NCI-H2196 (cell line): ENCODE data around the gene SLC16A12.

Experiments
- DNase-seq: peaks from one replicate; lab custom pipeline; 2025; ENCODE audit not compliant: unreplicated experiment; lab: John Stamatoyannopoulos, UW

The SLC16A12 gene

DNA sequence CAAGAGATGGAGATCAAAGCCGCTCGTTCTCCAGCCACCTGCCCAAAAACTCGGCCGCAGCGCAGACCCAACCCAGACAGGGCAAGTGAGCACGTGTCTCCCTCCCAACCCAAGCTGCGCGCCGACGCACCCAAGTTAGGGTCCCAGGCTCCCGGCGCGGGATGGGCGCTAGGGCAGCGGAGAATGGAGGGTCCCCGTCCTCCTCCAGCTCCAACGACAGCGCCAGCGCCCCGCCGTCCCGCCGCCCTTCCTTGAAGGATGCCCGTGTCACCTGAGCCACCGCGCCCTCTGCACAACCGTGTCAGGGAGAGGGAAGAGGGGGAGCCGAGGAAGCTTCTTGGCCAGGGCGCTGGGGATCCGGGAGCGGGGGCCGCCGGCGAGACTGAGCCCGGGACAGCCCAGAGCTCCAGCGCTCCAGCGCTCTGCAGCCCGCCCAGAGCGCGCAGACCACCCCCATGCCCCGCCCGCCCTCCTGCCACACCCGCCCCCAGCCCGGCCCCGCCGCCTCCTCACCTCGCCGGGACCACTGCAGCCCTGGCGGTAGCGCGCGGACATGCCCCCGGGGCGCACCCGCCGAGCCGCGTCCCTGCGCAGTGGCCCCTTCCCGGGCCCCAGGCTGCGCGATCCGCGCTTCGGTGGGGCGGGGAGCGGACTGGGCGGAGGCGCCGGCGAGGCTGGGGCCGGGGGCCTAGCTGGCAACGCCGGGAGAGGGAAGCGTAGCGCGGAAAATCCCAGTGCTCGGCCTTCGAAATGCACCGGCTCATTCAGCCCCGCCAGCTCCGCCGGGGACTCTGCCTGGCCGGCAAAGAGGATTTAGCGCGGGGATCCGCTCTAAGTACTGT is at the start of gene SLC16A12:
Gene SLC16A12 (minus strand): TSS at position 424 of the 842 bp plus-strand sequence. CDS start 73,016 bp downstream, outside the sequence.
- no peak for DNase-seq

- DNase-seq = no peak
These were observed 46.6 kb upstream of the SLC16A12 start for GRCh38 chr10:89582022-89582421.

DNA sequence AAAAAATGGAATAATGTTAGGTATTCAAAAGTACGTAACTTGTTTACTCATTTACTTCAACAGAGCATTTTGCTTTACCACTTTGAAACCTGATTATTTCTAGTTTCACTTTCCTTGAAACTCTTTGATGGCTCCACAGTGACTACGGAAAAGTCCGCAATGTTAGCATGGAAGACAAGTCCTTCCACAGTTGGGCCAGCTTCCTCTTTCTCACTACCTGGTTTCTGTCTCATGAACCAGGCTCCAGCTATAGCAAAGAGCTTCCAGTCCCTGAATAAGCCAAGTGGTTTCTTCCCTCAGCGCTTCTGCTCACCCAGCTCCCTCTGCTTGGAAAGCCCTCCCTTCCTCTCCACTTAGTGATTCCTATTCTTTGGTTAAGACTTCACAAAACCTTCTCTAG is 44.8 kb upstream of the SLC16A12 start:
- no peak for DNase-seq

GRCh38 chr10:89576696-89577095 is 41.3 kb upstream of the SLC16A12 start:
- DNase-seq = no peak

DNA sequence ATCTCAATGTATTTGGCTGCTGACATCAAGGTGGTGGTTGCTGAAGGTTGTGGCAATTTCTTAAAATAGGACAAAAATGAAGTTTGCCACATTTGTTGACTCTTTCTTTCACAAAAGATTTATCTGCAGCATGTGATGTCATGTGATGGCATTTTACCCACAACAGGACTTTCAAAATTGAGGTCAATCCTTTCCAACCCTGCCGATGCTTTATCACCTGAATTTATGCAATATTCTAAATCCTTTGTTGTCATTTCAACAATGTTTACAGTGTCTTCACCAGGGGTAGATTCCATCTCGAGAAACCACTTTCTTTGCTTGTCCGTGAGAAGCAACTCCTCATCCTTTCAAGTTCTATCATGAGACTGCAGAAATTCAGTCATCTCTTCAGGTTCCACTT is 40.6 kb upstream of the SLC16A12 start:
- no peak for DNase-seq

DNA sequence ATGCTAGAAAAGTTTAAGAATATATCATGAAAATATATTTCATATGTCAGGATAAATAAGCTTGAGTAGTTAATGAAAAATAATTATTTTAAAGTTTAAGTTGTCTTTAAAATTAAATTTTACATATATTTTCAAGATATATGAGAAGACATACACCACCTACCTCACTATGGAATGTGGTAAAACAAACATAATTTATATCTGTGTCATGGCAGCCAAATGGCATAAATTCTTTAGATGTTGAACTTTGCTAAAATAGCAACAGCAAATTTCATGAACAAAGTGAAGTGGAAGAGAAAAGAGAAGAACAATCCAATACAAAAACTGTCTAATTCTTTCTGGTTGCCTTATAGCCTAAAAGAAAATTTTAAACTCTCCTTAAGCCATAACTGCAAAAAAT is 39.6 kb upstream of the SLC16A12 start:
- no peak for DNase-seq

DNA sequence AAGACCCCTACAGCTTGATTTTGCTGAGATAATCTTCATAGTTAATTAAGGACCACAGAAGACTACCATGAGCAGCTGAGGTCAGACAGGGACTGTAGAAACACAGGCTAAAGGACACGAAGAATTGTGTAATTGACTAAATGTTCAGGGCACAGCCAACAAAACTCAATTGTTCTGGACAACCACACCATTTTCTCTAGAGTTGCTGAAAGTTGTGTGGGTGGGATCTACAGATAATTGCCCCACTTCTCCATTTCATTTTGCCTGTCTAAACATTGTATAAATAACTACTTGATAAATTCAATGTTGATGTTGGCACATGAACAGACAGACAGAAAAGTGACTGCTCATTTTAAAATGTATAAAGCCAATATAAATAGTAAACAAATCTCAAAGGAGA is 39.0 kb upstream of the SLC16A12 start:
- no peak for DNase-seq

GRCh38 chr10:89567576-89568245 is 32.3 kb upstream of the SLC16A12 start:
- no peak for DNase-seq

DNA sequence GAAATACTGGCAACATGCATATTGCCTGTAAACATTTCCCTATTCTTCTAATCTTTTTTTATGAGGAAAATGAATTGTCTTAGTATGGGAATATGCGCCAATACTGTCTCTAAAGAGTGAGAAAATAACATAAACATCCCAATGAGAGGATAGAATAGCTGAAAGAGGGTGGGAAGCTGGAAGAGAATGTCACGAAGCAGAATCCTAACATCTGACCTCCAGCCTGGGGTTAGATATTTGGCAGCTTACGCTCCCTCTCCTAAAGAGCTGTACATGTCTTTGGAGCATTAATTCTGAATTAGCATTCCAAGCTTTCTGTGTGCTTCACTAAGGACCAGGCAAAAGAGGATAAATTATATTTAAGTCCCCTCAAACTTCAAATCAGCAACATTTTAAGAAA is 31.6 kb upstream of the SLC16A12 start:
- no peak for DNase-seq

- no peak for DNase-seq
These were observed 30.9 kb upstream of the SLC16A12 start for GRCh38 chr10:89566095-89566950.

DNA sequence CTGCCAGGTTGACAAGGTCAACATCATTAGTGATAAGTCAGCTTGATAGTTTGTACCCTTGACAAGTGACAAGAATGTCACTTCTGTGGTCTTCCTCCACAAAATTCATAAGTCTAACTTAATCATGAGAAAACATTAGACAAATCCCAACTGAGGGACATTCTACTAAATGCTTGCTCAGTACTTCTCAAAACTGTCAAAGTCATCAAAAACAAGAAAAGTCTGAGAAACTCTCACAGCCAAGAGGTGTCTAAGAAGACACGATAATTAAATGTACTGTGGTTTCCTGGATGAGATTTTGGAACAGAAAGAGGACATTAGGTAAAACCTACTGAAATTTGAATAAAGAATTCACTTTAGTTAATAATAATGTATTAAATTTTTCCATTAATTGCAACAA is 29.8 kb upstream of the SLC16A12 start:
- no peak for DNase-seq

GRCh38 chr10:89563861-89564478 is 28.6 kb upstream of the SLC16A12 start:
- peak; percentile 26 for DNase-seq

GRCh38 chr10:89563311-89563710 is 27.9 kb upstream of the SLC16A12 start:
- DNase-seq = no peak

DNA sequence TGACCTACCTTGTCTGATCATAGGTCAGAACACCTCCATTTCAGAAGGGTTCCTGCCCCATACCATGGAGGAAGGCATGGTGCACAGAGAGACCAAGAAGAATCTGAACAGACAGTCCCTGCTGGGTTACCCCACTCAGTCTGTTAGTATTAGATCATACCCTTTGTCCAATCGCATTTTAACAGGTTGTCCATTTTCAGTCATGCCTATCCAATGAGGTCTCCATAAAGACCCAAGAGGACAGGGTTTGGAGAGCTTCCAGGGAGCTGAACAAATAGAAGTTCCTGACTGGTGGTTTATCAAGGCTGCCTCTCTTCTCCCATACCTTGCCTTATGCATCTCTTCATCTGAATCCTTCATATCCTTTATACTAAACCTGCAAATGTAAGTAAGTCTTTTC is 21.2 kb upstream of the SLC16A12 start:
- DNase-seq = no peak

DNA sequence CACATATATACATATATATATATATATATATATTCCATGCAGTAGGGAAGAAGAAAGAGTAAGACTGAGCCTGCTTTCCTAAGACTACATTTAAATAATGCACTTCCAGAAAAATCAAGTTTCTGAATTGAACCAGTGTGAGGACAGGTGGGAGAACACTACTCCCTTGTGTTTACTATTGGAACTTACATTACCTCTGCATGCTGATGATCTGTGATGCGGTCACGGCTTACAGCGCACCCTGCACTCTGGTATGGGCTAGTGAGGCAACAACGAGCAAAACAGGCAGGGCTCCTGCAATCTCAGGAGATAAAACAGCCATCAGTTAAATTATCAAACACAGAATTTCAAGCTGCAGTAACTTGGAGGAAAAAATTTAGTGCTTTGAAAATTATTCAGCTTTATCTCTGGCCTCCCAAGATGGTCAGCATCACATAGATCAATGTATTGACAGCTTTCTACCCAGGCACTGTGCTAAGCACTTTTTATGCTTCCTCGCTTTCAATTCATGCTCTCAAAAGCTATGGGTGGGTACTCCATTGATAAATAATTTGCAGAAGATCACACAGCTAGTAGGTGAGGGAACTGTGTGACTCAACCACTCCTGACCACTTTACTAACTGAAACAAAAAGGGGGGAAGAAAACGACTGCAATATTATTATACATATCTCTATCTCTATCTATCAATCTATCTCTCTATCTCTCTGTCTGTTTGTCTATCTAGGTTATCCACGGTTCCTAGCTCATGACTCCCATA is 20.5 kb upstream of the SLC16A12 start:
- no peak for DNase-seq

- DNase-seq = no peak
These were observed 19.0 kb upstream of the SLC16A12 start for GRCh38 chr10:89554433-89554832.

GRCh38 chr10:89553064-89553734 is 17.8 kb upstream of the SLC16A12 start:
- DNase-seq = no peak

DNA sequence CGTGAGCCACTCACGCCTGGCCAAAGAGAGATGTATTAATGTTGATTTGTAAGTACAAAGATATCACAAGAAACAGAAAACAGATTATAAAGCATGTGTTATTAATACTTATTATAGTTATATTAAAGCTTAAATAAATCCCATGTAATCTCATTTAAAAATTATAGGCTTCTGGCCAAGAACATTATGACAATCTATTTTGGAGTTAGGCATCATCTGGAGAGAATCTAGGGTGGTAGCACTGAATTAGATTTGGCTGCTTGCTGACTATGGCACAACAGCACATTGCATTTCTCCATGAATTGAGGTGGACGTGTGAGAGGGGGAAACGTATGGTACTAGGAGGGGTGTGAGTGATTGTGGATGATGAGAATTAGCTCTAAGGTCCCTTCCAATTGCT is 16.8 kb upstream of the SLC16A12 start:
- DNase-seq = no peak

GRCh38 chr10:89550509-89550908 is 15.1 kb upstream of the SLC16A12 start:
- DNase-seq = no peak

DNA sequence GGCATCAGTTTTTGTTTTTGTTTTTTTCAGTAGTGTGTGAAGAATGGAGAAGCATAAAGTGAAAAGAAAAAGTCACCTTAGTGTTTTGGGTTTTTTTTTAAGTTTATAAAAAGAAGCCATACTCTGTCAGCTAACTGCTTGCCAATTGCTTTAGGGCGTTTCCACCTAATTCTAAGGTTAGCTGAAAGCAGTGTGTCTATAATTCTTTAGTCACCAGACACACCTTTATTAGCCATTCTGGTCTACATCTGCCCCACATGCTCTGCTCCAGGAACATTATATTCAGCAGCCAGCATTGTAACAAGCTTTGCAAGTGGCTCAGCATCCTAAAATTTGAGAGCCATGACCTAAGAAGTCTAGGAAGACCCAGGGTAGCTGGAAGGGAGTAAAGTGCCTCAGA is 14.1 kb upstream of the SLC16A12 start:
- DNase-seq = no peak
